GM18520 (cell line): ENCODE measurements around the gene CACNA2D1.

Source experiments
- ATAC-seq: cut with Tn5 transposase; IDR thresholded peaks from one replicate; pipeline ENCODE4 v1.9.1; 2021; ENCODE audit not compliant: unreplicated experiment

Gene CACNA2D1

DNA sequence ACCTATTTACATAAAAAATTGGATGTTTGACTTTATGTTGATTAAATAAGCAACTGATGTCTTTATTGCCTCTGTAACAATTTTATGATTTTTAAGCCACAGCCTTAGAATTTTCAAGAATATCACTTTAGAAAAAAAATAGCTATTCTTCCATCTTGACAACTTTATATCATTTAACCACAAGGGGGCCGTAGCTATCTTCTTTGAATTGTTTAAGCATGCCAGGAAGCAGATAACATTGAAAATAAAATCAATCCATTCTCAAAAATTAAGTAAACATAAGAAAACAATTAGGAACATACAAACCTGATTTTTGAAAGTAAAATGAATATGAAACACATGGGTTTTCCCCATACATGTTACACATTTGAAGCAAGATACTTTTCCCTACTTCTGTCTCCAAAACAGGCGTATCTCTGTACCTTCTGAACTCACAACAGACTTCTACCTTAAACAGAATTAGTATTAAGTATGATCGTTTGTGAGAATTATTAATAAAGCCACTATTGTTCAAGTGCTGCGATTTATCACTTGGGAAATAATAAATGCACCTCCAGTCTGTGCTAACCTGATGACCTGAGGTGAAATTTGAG lies 209.0 kb downstream of the CACNA2D1 start:
- ATAC-seq, result no peak

DNA sequence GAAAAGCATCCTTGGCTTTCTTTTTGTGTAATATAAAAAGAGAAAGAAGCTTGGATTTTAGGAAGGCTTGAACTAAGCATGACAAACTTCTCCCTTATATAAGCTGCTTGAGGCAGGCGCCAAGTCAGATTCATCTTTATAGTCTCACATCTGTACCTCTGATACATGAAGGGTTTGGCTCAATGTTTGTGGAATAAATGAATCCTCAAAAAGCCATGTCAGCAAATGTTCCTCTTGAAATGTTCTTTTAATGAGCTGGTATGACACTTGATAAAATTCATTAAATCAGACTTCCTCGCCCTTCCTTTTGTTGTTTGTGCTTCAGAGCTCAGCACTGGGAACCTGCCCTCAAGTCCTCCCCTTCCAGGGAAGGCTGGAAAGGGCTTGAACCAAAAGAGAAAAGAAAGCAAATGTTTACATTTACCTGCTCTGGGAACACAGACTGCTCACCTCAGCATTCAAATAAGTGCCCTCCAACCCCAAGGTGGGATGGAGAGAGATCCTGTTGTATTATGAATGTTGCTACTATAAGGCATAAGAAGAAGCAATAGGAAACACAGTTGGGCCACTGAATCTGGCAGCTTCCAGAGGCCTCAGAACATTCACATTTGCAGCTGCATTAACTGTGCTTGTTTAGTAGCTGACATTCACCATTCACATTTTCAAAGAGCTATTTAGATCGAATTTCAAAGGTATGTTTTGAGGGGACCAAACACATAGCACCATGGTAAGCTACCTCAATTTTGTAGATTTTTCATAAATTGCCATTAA lies 212.6 kb downstream of the CACNA2D1 start:
- no peak for ATAC-seq

DNA sequence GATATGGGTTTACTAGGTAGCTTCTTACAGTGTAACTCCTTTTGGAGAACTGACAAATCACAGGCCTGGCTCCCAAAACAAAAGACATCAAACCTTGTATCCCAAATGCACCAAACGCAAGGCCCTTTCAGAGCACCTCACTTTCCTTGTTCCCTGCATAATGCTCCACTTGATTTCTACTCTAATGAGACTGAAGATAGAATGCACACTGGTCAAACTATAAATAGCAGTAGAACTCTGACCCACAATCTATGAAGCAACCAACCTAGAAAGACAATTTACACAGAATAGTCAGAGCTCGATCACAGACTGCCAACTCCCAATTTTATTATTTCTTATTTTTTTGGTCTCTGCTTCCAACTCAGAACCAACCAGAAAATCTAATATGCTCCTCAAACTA lies 214.4 kb downstream of the CACNA2D1 start:
- ATAC-seq, result no peak

DNA sequence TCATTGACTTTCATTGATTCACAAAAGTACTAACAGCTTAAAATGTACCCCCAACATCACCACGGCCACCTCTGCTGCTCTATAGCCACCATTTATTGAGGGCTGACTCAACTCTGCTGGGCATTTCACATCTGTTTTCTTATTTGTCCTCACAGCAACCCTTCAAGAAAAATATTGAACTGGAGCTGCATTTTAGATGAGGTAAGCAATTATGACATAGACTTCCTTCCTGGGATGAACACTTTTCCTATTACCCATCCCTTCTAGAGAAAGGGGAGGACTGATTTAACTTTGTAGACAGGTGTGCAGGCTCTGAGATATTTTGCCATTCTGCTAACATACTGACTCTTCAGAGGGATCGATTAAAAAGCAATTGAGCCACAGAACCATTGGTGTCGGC lies 217.4 kb downstream of the CACNA2D1 start:
- no peak for ATAC-seq

DNA sequence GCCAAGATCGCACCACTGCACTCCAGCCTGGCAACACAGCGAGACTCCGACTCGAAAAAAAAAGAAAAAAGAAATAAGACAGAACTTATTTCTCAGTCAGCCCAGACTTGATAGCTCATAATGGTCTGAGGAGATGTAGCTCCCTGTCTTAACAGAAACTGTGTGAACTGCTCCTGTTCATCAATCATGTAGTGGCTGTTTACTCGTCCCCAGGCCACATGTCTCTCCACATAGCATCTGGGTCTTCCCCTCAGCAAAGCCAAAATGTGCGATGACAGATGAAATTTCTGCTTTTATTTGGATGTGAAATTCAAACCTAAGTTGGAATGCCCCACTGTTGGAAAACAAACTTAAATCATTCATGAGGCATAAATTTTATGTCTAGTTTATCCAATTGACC lies 219.0 kb downstream of the CACNA2D1 start:
- no peak for ATAC-seq

DNA sequence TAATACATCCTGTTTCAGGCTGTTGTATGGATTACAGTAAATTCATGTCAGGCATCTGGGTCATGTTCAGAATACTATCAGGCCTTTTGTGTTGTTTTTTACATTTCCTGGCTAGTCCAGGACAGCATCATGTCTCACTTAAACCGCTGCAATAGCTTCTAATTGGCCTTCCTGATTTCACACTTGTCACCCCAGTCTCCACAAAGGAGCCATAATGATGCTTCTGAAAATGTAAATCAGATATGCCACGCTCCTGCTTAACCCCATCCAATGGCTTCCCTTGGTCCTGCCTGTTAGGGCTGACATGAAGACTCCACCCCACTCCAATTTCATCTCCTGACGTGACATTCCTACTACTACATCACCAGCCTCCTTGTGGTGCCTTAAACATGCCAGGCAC lies 220.0 kb downstream of the CACNA2D1 start:
- no peak for ATAC-seq

DNA sequence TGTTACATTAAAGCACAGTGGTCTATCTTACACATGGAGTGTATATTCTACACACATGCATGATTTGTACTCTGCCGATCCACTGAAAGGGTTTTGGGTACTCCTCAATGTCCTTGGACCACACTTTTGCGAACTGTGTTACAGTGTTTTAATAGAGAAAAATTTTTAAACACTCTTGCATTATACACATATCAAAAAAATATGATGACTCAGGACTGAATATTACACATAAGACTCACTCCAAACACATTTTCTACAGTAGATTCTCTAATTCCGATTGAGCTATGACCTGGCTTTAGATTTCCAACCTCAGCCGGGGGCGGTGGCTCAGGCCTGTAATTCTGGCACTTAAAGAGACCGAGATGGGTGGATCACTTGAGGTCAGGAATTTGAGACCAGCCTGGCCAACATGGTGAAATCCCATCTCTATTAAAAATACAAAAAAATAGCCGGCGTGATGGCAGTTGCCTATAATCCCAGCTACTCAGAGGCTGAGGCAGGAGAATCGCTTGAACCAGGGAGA lies 222.4 kb downstream of the CACNA2D1 start:
- ATAC-seq, result no peak

DNA sequence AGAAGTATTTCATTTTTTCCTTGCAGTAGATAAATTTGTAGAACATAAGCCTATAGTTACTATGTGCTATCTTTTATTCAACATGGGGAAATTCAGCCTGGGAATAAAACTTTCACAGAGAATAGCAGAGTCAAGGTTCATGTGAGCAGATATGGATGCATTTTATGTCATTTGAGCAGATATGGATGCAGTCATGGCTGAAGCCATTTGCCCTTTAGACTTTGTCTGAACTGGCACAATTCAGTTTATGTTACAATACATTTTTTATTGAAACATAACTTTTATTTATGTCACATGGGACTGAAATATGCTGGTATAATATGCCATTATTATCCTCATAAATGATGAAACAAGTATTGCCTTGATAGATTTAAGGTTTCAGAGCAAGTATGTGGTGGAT lies 231.1 kb downstream of the CACNA2D1 start:
- no peak for ATAC-seq

DNA sequence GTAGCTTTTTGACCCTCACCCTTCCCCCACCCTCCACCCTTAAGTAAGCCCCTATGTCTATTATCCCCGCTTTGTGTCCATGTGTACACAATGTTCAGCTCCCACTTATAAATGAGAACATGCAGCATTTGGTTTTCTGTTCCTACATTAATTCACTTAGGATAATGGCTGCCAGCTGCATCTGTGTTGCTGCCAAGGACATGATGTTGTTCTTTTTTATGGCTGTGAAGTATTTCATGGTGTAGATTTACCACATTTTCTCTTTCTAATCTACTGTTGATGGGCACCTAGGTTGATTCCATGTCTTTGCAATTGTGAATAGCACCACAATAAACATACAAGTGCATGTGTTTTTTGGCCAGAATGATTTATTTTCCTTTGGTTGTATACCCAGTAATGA lies 232.2 kb downstream of the CACNA2D1 start:
- no peak for ATAC-seq

DNA sequence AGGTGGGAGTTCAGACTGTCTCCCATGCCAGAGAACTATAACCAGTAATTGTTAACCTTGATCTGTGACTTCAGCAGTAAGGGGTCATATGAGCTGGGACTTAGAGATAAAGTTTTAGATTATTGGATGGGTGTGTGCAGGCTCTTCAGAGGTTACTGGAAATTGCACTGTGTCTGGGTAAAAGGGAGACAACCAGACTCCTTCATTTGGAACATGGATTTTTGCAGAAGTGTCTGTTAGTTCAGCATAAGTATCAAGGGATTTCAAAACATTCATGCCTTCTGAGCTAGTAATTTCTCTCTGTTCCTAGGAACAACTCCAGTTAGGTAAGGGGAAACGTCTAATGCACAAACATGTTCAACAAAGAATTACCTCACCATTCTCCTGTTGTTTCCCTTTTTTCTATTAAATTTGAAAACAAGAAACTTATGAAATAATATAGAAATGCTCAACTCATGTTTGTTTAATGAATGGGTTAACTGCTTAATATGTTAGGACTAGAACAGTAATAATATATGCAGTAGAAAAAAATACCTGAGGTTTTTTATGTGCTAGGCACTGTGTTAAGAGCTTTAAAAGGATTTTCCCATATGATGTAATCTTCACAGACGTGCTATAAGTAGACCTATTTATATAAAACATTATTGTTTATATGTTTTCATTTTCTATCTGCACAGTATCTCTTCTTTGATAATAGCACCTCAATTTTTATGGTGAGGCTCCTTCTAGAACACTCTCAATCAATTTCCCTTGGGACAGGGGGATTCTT lies 233.0 kb downstream of the CACNA2D1 start:
- no peak for ATAC-seq

DNA sequence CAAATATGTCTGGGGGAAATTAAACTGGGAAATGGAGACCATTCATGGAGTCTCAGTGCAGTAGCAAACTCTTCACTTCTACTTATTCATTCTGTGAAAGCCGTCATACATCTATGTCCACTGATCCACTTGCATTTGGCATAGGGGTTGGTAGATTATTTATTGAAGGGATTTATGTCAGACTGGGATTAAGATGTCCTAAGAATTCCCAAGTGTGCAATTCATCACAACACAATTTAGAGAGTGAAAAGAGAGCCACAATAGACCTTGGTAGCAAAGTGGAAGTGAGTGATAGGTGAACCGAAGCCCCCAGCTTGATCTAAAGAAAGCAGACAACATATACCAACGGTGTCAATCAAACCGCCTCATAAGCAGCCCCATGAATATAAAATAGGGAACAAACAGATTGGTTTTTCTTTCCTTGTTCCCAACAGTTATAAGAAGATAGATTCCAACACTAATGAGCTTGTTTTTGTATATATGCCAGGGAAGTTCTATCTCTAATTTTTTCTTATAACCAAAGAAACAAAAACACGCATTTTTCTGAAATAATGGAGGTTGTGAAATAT lies 234.3 kb downstream of the CACNA2D1 start:
- no peak for ATAC-seq

DNA sequence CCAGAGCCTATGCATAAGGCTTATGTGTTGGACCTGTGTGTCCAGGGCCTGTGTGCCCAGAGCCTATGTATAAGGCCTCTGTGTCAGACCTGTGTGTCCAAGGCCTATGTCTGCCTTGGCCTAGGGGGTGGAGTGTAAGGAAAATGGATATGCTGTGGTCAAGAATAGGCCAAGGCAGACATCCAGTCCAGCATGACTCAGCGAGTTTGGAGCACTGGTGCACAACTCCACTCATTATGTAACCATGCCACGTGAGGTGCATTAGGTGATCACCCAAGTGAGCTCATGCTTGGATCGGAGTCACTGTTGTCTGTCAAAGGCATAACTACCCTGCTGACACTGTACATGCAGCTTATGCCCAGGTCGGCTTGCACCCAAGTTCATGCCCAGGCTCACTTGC lies 238.9 kb downstream of the CACNA2D1 start:
- no peak for ATAC-seq

DNA sequence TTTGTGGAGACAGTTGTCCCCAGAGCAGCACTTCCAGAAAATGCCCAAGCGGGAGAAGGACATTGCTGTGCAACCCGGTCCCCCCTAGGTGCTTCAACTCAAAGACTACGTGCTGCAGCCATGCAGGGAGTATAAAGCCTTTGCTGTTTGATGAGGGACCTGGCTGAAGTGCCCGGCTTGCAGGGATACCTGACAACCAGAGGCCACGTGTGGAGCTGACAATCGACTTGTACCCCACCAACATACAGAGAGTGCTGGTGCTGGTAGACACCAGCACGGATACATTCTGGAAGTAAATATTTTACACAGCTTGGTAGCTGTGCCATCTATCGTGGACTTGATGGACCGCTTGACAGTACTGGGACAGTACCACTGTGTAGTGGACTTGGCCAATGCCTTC lies 240.6 kb downstream of the CACNA2D1 start:
- no peak for ATAC-seq

DNA sequence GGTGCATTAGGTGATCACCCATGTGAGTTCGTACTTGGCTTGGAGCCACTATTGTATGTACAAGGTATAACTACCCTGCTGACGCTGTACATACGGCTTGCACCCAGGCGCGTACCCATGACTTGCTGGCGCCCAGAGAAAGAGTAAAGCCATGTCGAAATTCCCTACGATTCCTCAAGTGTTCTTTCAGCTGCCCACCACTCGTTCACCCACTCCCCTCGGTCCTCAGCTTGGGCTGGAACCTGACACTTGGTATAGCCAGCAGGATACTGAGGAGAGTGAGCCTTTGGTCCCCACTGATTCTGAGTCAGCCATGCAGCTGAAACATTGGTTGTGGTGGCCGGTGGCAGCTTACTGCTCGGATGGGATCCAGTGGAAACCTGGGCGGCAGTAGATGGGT lies 241.5 kb downstream of the CACNA2D1 start:
- ATAC-seq, result no peak

DNA sequence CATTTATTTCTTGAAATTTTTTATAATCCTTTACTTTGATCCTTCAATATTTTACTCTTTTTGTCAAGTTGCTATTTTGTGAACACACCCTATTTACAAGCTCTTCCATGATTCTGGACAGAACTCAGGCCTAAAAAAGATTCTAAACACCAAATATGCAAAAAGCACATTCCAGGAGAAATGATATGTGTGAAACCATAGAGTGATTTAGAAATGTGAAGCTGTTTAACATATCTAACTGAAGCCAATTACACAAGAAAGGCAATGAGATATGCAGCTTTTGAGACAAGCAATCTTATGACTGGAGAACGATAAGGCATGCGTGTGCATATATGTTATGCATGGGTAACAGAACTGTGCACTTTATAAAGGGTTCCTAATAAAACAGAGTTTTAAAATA lies 243.0 kb downstream of the CACNA2D1 start:
- no peak for ATAC-seq

DNA sequence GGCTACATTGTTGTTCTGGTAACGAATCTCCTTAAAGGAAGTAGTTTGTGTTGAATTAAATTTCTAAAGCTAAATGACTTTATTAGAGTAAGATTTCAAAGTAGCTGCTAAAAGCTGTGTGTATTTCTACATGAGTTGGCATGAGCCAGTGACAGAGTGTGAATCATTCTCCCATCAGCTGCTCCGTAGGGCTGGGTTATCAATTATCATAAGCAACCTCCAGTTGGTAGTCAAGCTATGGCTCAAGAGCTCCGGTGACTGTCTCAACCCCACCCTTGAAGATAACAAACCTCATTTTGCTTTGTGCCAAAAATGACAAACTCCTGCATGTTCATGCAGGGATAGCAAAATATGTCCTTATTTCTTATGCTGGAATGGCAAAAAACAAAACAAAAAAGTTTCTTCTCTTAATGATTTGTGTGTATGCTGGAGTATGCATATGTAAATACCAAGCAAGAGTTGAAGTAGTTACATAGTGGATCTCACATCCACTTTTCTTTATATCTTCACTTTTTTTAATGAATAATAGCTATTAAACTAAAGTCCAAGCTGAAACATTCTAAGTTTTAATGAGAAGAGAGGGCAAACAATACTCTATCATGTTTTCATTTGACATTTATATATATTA lies 249.4 kb downstream of the CACNA2D1 start:
- no peak for ATAC-seq

DNA sequence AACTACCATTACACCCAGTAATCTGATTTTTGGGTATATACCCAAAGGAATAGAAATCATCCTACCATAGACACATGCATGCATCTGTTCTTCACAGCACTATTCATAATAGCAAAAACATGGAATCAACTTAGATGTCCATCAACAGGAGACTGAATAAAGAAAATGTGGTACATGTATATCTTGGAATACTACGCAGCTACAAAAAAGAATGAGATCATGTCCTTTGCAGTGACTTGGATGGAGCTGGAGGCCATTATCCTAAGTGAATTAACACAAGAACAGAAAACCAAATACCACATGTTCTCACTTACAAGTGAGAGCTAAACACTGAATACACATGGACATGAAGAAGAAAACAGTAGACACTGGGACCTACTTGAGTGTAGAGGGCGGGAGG lies 254.9 kb downstream of the CACNA2D1 start:
- no peak for ATAC-seq

DNA sequence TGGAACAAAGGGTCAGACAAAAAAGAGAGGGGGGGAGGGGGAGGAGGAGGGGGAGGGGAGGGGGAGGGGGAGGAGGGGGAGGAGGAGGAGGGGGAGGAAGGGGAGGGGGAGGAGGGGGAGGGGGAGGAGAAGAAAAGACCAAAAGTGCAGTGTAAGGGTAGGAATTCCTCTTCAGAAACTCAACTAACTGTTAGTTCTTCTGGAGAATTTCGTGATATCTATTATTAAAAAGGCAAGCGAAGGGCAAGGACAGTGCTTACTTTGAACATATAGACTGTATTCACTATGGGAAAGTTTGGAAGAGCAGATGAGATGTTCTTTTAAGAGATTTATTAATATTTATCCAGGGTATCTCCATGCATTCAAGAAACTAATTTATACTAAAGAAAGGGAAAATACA lies 258.1 kb downstream of the CACNA2D1 start:
- ATAC-seq, result no peak

DNA sequence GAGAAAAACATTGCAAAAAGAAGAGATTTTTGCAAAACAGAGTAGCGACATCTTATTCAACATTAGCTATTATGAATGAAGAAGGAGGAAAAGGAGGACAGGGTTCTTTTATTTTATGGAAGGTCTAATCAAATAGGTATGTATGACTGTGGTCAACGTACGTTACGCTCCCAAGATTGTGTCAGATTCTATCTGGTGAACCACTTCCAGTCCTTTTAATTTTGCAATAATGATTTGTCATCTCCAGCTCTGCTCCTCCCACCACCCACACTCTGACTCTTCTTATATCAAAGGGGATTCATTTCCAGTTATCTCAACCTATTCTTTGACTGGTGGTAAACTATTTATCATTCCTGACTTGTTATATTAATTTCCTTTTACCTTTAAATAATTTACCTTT lies 259.9 kb downstream of the CACNA2D1 start:
- no peak for ATAC-seq

DNA sequence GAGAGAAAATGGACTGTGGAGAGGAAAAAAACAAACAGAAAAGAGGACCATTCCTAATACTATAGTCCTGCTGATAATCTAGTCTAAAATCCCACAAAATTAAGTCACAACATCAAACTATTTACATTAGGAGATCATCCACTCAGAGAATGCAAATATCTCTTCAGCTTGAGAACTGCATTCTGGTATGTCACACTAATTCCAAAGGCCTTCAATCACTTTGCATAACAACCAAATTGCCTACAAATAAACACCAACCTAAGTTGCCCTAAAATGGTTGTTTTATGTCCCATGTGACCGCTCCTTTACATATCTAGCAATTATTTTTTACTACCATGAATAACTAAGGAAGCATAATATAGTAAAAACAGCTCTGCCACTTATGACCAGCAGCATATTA lies 264.3 kb downstream of the CACNA2D1 start:
- no peak for ATAC-seq

DNA sequence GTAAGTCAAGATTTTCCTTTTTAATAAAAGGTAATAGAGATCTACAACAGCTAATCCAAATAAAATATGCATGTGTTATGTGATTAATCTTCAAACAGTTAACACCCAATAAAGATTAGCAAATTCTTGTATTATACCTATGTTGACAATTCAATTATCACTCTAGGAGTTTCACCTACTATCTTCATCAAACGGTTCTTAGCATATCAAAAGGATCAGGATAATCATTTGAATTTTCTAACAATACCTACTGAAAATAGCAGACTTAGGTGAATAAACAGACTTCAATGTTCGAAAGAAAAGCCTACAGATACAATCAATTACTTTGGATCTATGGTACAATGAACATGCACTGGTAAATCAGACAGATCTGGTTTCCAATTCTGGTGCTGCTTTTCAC lies 268.3 kb downstream of the CACNA2D1 start:
- ATAC-seq, result no peak
